Vagina (tissue), 2 donors: ENCODE data around the gene AFAP1L1.

Experiments
- POLR2A ChIP-seq, 2 donors: fragments of 450-650 bp; IDR thresholded peaks; one replicate each; pipeline ENCODE4 v1.6.1; 2017; ENCODE audit warnings: antibody characterized with exemption in 2 of 2, mild to moderate bottlenecking in 2 of 2, moderate library complexity in 2 of 2
- POLR2AphosphoS5 ChIP-seq, 2 donors: sonication (generic); formaldehyde crosslinking; IDR thresholded peaks; one replicate each; pipeline ENCODE4 v1.9.0; 2017; ENCODE audit warnings: antibody characterized with exemption in 2 of 2, mild to moderate bottlenecking in 2 of 2, low read depth in 1 of 2; ENCODE audit not compliant: insufficient read depth in 1 of 2
- TF ChIP-seq, protein P1 (sequence below), 3 experiments: fragments of 450-650 bp in 2 of 3; fragments of 200-600 bp in 1 of 3; sonication (generic) in 1 of 3; IDR thresholded peaks; one replicate each; pipeline ENCODE4 v1.5.1; 2017 to 2019; ENCODE audit warnings: antibody characterized with exemption in 3 of 3, mild to moderate bottlenecking in 2 of 3, moderate library complexity in 2 of 3

DNA sequence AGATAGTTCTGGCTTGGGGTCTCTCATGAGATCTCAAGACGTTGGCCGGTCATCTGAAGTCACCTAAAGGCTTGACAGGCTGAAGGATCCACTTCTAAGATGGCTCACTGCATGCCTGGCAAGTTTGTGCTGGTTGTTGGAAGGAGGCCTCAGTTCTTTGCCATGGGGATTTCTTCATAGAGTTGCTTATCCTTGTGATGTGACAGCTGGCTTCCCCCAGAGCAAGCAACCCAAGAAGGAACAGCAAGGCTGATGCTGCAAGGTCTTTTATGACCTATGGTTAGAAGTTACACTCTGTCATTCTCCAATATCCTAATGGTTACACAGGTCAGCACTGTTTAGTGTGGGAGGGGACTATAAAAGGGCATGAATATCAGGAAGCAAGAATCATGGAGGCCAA lies 53.0 kb downstream of the AFAP1L1 start:
- TF ChIP-seq, protein P1, sequence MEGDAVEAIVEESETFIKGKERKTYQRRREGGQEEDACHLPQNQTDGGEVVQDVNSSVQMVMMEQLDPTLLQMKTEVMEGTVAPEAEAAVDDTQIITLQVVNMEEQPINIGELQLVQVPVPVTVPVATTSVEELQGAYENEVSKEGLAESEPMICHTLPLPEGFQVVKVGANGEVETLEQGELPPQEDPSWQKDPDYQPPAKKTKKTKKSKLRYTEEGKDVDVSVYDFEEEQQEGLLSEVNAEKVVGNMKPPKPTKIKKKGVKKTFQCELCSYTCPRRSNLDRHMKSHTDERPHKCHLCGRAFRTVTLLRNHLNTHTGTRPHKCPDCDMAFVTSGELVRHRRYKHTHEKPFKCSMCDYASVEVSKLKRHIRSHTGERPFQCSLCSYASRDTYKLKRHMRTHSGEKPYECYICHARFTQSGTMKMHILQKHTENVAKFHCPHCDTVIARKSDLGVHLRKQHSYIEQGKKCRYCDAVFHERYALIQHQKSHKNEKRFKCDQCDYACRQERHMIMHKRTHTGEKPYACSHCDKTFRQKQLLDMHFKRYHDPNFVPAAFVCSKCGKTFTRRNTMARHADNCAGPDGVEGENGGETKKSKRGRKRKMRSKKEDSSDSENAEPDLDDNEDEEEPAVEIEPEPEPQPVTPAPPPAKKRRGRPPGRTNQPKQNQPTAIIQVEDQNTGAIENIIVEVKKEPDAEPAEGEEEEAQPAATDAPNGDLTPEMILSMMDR (IDR thresholded peaks at IDR 0.05) = no peak
- TF ChIP-seq POLR2AphosphoS5 (IDR thresholded peaks at IDR 0.05; ENCODE audit: insufficient read depth in 1 of 2, low read depth in 1 of 2) = no peak
- TF ChIP-seq POLR2A (IDR thresholded peaks at IDR 0.05) = no peak
